Dendritic cell treated with granulocyte-macrophage colony-stimulating factor and Interleukin-4, amounts not matched to agents 40 ng/mL and 50 ng/mL, for 4 days (primary cell): Measurements from ENCODE around the gene SYTL1.

Source experiments
- H3K27ac Mint-ChIP-seq: one replicate; pipeline ENCODE4 v1.8.0; 2022; ENCODE audit warnings: mild to moderate bottlenecking, mixed read lengths
- H3K27me3 Mint-ChIP-seq: one replicate; pipeline ENCODE4 v1.8.0; 2022; ENCODE audit warnings: mild to moderate bottlenecking, mixed read lengths
- H3K36me3 Mint-ChIP-seq: one replicate; pipeline ENCODE4 v1.8.0; 2022; ENCODE audit warnings: low read depth, mixed read lengths
- H3K4me1 Mint-ChIP-seq: one replicate; pipeline ENCODE4 v1.8.0; 2022; ENCODE audit warnings: low read depth, mixed read lengths
- H3K4me3 Mint-ChIP-seq: one replicate; pipeline ENCODE4 v1.8.0; 2022; ENCODE audit warnings: mild to moderate bottlenecking, moderate library complexity, mixed read lengths
- H3K9me3 Mint-ChIP-seq: one replicate; pipeline ENCODE4 v1.8.0; 2022; ENCODE audit warnings: mixed read lengths
- intact Hi-C: fragments of 100-400 bp; cut with micrococcal nuclease; formaldehyde crosslinking; loops from one replicate; pipeline ENCODE4 v1.15.0; 2022

Gene SYTL1

GRCh38 chr1:27346991-27347624 lies 5.3 kb downstream of the SYTL1 start:
- H3K4me3 Mint-ChIP-seq, result no peak overlapping the region
- peaks cover 24% of the 10 kb centered on the region for H3K36me3 Mint-ChIP-seq
- no peaks in the 10 kb centered on the region for H3K9me3 Mint-ChIP-seq
- intact Hi-C loops, result no loop called here
- H3K27me3 Mint-ChIP-seq, result peaks cover 5% of the 10 kb centered on the region
- peaks cover 46% of the 10 kb centered on the region for H3K4me1 Mint-ChIP-seq
- no peak overlapping the region for H3K27ac Mint-ChIP-seq

DNA sequence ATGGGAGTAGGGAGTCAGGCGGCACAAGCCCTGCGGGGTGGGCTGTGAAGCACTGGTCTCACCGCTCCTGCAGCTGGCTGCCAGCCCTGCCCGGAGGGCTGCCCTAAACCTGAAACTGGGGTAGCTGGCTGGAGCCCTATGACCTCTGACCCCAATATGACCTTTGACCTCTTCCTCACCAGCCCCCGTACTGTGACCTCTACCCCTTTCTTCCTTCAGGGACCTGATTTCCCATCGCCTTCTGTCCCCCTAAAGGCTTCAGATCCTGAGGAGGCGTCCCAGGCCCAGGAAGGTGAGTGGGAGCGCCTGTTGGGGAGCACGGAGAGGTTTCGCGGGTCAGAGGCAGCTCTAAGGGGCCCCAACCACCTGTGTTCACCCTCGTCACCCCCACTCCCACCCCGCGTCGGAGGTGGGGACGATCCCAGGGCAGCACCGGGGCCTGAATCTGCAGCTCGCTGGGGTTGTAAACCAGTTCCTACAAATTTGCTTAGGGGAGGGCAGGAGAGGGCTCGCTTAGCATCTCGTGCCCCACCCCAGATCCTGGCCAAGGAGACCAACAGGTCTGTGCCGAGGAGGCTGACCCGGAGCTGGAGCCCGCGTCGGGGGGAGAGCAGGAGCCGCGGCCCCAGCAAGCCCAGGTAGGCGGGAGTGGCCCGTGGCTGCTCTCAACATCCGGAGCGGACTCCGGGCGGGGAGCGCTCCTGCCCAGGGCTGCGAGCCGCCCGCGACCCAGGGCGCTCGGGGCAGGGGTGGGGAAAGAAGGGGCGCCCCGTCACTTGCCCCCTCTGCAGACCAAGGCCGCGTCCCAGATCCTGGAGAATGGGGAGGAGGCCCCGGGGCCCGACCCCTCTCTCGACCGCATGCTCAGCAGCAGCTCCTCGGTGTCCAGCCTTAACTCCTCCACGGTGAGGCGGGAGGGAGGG lies 7.3 kb downstream of the SYTL1 start:
- Mint-ChIP-seq H3K4me1 (peaks cover 26% of the 10 kb centered on the region), H3K27ac (no peak overlapping the region), H3K9me3 (no peaks in the 10 kb centered on the region), H3K27me3 (peaks cover 5% of the 10 kb centered on the region), H3K4me3 (peak overlapping the region; percentile 35), H3K36me3 (peaks cover 39% of the 10 kb centered on the region)
- intact Hi-C loops, result no loop called here

DNA sequence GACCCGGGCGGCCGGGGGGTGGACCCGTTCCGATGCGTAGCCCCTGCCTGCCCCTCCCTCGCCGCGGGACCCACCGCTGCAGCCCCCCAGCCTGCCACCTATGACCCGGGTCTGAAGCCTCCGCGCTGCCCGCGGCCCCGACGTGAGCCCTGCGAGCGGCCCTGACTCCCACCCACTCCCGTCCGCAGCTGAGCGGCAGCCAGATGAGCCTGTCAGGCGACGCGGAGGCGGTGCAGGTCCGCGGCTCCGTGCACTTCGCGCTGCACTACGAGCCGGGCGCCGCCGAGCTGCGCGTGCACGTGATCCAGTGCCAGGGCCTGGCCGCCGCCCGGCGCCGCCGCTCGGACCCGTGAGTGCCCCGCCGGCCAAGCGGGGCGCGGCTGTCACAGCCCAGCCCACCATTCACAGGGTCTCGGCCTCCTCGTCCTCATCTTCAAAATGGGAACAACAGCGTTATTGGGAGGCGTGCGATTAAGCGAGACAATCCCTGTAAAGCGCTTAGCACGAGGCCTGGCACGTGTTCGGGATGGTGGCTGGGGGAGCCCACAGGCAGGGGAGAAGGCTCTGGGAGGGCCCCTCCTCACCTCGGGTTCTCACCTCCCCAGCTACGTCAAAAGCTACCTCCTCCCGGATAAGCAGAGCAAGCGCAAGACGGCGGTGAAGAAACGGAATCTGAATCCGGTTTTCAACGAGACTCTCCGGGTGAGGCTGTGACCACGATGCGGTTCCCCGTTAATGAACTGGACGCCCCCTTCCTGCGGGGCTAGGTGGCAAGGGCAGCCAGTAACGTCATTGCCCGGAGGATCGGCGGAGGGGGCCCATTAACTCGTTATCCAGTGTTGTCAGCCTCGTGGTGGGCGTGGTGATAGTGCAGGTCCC lies 8.2 kb downstream of the SYTL1 start:
- Mint-ChIP-seq H3K4me3 (peak overlapping the region; percentile 59), H3K4me1 (peaks cover 21% of the 10 kb centered on the region), H3K36me3 (peaks cover 46% of the 10 kb centered on the region), H3K27me3 (peaks cover 5% of the 10 kb centered on the region), H3K27ac (no peak overlapping the region), H3K9me3 (no peaks in the 10 kb centered on the region)
- intact Hi-C loops, result no loop called here

DNA sequence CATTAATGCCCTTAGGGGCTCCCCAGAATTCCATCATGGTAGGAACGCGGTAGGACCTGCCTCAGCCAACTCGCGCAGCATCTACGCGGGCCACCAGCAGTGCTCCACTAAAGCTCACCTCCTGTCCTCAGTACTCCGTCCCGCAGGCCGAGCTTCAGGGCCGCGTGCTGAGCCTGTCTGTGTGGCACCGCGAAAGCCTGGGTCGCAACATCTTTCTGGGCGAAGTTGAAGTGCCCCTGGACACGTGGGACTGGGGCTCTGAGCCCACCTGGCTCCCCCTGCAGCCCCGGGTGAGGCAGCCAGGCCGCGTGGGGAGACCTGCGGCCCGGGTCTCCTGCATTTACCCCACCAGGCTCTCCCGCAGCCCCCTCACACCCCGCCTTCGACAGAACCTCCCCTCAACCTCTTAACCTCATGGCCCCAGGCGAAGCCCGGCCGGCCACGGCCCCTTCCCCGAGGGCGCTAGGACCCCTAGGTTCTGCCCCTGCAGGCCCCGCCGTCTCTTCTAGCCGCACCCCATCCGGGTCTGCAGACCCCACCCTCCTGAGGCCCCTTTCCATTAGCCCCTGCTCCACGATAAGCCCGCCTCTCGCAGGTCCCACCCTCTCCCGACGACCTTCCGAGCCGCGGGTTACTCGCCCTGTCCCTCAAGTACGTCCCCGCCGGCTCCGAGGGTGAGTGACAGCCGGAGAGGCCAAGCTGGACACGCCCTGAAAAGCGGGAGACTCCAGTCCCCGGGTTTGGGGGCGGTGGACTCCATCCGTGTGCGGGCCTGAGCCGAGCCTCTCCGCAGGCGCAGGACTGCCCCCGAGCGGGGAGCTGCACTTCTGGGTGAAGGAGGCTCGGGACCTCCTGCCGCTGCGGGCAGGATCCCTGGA lies 9.1 kb downstream of the SYTL1 start:
- Mint-ChIP-seq H3K27me3 (peaks cover 5% of the 10 kb centered on the region), H3K9me3 (no peaks in the 10 kb centered on the region), H3K36me3 (peaks cover 51% of the 10 kb centered on the region), H3K4me1 (peaks cover 15% of the 10 kb centered on the region), H3K4me3 (no peak overlapping the region), H3K27ac (no peak overlapping the region)
- intact Hi-C loops, result no loop called here

DNA sequence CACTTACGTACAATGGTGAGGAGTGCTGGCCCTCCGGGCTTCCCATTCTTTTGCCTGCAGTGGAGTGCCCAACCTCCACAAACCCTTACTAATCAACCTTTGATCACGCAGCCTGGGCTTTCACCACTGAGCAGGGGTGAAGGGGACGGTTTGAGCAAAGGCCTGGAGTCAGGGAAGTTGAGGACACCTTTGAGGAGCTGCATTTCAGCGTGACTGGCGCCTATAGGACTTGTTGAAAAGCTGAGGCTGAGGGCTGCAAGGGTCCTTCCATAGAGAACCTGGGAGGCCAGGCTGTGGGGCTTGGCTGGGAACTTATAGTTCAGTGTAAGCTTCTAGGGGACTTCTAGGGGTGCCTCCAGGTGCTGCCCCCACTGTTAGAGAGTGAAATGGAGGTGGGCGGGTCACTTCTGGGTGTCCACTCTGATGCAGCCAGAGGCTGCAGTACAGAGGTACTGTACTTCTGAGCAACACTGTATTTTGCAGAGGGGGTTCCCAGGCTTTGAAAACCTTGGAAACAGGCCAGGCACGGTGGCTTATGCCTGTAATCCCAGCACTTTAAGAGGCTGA lies 9.8 kb downstream of the SYTL1 start:
- Mint-ChIP-seq H3K27me3 (peaks cover 5% of the 10 kb centered on the region), H3K36me3 (peaks cover 53% of the 10 kb centered on the region), H3K4me1 (peaks cover 11% of the 10 kb centered on the region), H3K4me3 (no peak overlapping the region), H3K9me3 (no peaks in the 10 kb centered on the region), H3K27ac (no peak overlapping the region)
- intact Hi-C loops, result no loop called here

GRCh38 chr1:27353166-27353565 lies 11.3 kb downstream of the SYTL1 start:
- intact Hi-C loops, result no loop called here
- Mint-ChIP-seq H3K9me3 (no peaks in the 10 kb centered on the region), H3K27ac (no peak overlapping the region), H3K36me3 (peaks cover 69% of the 10 kb centered on the region), H3K4me3 (no peak overlapping the region), H3K4me1 (peaks cover 15% of the 10 kb centered on the region), H3K27me3 (peaks cover 10% of the 10 kb centered on the region)

GRCh38 chr1:27353629-27354028 lies 11.8 kb downstream of the SYTL1 start:
- Mint-ChIP-seq H3K4me1 (peaks cover 16% of the 10 kb centered on the region), H3K36me3 (peaks cover 73% of the 10 kb centered on the region), H3K27me3 (peaks cover 13% of the 10 kb centered on the region), H3K9me3 (no peaks in the 10 kb centered on the region), H3K4me3 (no peak overlapping the region), H3K27ac (no peak overlapping the region)
- intact Hi-C loops, result no loop called here

DNA sequence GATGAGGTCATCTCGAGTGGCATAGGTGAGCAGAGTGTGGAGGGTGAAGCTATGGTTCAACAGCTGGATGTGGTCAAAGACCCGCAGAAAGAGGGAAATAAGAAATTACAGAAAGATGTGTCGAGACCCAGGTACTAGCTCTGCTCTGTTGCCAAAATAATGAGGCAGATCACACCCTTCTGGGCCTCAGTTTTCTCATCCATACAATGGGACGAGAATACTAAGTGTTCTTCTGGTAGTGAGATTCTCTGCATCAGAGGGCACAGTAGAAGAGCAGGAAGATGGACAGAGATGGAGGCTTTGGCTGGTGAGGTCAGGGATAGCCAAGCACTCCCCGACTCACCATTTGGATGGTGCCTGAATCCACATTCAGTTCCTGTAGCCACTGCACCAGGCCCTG lies 13.9 kb downstream of the SYTL1 start:
- intact Hi-C loops, result loop anchor here (2.0 kb wide), 1 partner anchor 55 kb away; no protein-coding TSS in a partner anchor
- Mint-ChIP-seq H3K27ac (no peak overlapping the region), H3K4me1 (peaks cover 29% of the 10 kb centered on the region), H3K36me3 (peaks cover 85% of the 10 kb centered on the region), H3K27me3 (peaks cover 30% of the 10 kb centered on the region), H3K4me3 (no peak overlapping the region), H3K9me3 (no peaks in the 10 kb centered on the region)

GRCh38 chr1:27356277-27356618 lies 14.4 kb downstream of the SYTL1 start:
- Mint-ChIP-seq H3K4me1 (peaks cover 35% of the 10 kb centered on the region), H3K27ac (no peak overlapping the region), H3K27me3 (peaks cover 35% of the 10 kb centered on the region), H3K36me3 (peaks cover 85% of the 10 kb centered on the region), H3K9me3 (no peaks in the 10 kb centered on the region), H3K4me3 (no peak overlapping the region)
- intact Hi-C loops, result loop anchor here (2.0 kb wide), 1 partner anchor 55 kb away; no protein-coding TSS in a partner anchor

GRCh38 chr1:27356619-27357280 lies 14.9 kb downstream of the SYTL1 start:
- H3K27me3 Mint-ChIP-seq, result peaks cover 36% of the 10 kb centered on the region
- H3K36me3 Mint-ChIP-seq, result peaks cover 87% of the 10 kb centered on the region
- intact Hi-C loops, result loop anchor here (1.0 to 2.0 kb wide), 4 partner anchors 9 to 56 kb away; partner anchors contain the start of gene GPR3
- no peaks in the 10 kb centered on the region for H3K9me3 Mint-ChIP-seq
- peaks cover 35% of the 10 kb centered on the region for H3K4me1 Mint-ChIP-seq
- no peak overlapping the region for H3K27ac Mint-ChIP-seq
- no peak overlapping the region for H3K4me3 Mint-ChIP-seq

DNA sequence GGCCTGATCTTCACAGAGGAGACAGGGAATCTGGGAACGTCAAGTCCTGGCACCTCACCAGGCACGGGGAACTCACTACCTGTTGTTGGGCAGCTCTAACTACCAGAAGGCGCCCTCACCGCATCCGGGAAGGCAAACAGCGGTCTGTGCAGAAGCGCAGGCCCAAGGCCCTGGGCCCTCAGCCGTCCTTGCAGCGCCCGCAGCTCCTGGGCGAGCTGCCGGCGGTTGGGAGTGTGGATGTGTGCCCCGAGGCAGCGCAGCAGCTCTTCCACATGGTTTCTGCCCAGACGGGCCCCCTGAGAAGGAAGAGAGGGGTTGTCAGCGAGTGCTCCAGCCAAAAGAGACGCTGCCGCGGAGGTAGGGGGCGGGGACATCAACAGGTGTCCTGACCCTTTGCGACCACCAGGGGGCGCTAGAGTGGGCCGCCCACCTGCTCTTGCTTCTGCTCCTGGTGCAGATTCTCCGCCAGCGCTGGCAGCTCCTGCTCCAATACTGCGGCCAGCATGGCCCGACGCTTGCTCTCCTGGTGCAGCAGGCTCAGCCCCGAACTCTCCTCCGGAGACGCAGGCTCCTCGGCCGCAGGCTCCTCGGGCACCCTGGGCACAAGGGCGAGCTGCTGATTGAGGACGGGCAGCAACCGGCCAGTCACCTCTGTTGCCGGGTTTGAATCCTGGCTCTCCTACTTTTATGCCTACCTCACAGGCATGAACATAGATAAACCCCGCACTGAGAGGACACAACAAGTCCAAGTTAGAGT lies 15.6 kb downstream of the SYTL1 start:
- H3K9me3 Mint-ChIP-seq, result no peaks in the 10 kb centered on the region
- peaks cover 38% of the 10 kb centered on the region for H3K27me3 Mint-ChIP-seq
- intact Hi-C loops, result loop anchor here (1.0 to 2.0 kb wide), 4 partner anchors 8 to 57 kb away; partner anchors contain the start of gene GPR3
- no peak overlapping the region for H3K27ac Mint-ChIP-seq
- H3K4me1 Mint-ChIP-seq, result peaks cover 35% of the 10 kb centered on the region
- no peak overlapping the region for H3K4me3 Mint-ChIP-seq
- H3K36me3 Mint-ChIP-seq, result peaks cover 94% of the 10 kb centered on the region
